GM10266 (cell line): Measurements from ENCODE around the gene ZNF320.
A peak's percentile ranks its signal among the peaks of the same experiment; 100 is the strongest.
"Not testable (repeated sequence)": the region's sequence is repeated elsewhere in the genome, so short reads cannot be mapped to it uniquely, and the experiment has no call there.

ENCODE experiments used
- DNase-seq: peaks from one replicate; pipeline ENCODE4 v3.0.0; 2012; ENCODE audit errors: extremely low spot score
- TF ChIP-seq, protein P1 (sequence below): IDR thresholded peaks from 2 replicates; pipeline ENCODE4 v1.5.1; 2012; ENCODE audit warnings: mild to moderate bottlenecking, low read depth; ENCODE audit not compliant: control insufficient read depth, insufficient read depth; ENCODE audit errors: missing control alignments

Gene ZNF320

GRCh38 chr19:52942386-52943133 lies 45.1 kb upstream of the ZNF320 start:
- TF ChIP-seq, protein P1, sequence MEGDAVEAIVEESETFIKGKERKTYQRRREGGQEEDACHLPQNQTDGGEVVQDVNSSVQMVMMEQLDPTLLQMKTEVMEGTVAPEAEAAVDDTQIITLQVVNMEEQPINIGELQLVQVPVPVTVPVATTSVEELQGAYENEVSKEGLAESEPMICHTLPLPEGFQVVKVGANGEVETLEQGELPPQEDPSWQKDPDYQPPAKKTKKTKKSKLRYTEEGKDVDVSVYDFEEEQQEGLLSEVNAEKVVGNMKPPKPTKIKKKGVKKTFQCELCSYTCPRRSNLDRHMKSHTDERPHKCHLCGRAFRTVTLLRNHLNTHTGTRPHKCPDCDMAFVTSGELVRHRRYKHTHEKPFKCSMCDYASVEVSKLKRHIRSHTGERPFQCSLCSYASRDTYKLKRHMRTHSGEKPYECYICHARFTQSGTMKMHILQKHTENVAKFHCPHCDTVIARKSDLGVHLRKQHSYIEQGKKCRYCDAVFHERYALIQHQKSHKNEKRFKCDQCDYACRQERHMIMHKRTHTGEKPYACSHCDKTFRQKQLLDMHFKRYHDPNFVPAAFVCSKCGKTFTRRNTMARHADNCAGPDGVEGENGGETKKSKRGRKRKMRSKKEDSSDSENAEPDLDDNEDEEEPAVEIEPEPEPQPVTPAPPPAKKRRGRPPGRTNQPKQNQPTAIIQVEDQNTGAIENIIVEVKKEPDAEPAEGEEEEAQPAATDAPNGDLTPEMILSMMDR, result peak; percentile 8
- peak; percentile 92 for DNase-seq

DNA sequence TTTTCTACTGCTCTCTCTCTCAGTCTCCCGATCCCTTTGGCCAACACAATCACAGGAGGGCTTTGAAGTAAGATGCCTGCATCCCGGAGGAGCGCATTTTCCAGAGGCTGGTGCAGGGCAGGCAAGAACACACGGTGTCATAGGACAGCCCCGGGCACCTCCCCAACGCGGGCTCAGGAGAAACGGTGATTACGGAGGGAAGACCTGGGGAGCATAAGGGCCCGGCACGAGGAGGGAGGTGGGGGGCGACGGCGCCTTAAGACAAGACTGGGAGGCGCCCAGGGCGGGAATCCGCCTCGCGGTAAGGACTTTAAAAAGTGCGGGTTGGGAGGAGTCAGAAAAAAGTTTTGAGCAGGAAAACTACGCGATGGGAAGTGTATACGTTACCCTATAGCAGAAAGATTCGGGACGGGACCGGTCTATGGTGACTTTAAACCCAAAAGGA lies 44.5 kb upstream of the ZNF320 start:
- TF ChIP-seq, protein P1, result no peak
- DNase-seq, result no peak

- DNase-seq, result not testable (repeated sequence)
Measured at GRCh38 chr19:52941523-52941922, 44.1 kb upstream of the ZNF320 start.

DNA sequence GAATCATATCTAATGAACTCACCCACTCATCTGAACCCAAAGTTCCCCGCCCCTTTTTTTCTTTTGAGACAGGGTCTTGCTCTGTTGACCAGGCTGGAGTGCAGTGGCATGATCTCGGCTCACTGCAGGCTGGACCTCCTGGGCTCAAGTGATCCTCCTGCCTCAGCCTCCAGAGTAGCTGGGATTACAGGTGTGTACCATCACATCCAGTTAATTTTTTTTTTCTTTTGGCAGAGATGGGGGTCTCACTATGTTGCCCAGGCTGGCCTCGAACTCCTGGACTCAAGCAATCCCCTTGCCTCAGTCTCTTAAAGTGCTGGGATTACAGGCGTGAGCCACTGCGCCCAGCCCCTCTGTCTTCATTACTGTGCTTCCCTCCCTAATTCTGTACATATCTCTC lies 43.5 kb upstream of the ZNF320 start:
- DNase-seq, result not testable (repeated sequence)

GRCh38 chr19:52938761-52939160 lies 41.3 kb upstream of the ZNF320 start:
- DNase-seq, result no peak
- TF ChIP-seq, protein P1, result no peak

DNA sequence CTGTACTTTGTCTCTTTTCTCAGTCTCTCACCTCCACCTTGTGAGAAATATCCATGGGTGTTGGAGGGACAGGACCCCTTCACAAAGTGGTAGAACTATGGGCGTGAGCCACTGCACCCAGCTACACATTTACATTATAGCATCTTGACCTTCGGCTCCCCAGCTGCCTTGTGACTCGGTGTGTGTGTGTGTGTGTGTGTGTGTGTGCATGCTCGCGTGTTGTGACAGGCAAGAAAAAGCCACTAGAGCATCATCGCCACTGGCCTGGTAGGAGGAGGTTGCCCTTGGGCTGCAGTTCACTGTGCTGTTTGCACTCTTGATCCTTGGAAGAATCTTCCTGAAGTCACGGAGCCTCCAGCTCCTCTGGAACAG lies 39.5 kb upstream of the ZNF320 start:
- TF ChIP-seq, protein P1, result no peak
- no peak for DNase-seq

DNA sequence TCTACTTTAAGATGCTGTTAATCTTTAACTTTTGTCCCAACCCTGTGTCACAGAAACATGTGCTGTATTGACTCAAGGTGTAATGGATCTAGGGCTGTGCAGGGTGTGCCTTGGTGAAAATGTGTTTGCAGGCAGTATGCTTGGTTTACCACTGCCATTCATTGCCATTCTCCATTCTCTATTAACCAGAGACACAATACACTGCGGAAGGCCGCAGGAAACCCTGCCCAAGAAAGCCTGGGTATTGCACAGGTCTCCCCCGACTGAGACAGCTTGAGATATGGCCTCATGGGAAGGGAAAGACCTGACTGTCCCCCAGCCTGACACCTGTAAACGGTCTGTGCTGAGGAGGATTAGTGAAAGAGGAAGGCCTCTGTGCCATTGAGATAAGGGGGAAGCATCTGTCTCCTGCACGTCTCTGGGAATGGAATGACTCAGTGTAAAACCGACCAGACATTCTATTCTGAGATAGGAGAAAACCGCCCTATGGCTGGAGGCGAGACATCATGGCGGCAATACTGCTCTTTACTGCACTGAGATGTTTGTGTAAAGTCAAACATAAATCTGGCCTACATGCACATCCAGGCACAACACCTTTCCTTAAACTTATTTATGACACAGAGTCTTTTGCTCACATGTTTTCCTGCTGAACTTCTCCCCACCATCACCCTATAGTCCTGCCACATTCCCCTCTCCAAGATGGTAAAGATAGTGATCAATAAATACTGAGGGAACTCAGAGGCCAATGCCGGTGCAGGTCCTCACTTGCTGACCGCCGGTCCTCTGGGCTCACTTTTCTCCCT lies 38.9 kb upstream of the ZNF320 start:
- no peak for DNase-seq
- TF ChIP-seq, protein P1, result no peak

- no peak for DNase-seq
- TF ChIP-seq, protein P1, result no peak
Measured at GRCh38 chr19:52935434-52935833, 38.0 kb upstream of the ZNF320 start.

DNA sequence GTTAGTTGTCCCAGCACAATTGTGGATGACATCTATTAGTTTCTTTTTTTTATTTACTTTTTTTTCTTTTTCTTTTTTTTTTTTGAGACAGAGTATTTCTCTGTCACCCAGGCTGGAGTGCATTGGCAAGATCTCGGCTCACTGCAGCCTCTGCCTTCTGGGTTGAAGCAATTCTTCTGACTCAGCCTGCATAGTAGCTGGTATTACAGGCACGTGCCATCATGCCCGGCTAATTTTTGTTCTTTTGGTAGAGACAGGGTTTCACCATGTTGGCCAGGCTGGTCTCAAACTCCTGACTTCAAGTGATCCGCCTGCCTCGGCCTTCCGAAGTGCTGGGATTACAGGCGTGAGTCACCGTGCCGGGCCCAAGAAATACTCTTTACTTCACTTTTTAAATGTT lies 27.2 kb upstream of the ZNF320 start:
- not testable (repeated sequence) for DNase-seq
